HG02678 (cell line): ENCODE results near the gene NGRN.
A peak's percentile ranks its signal among the peaks of the same experiment; 100 is the strongest.

ENCODE experiments used
- ATAC-seq: cut with Tn5 transposase; IDR thresholded peaks from one replicate; pipeline ENCODE4 v1.9.1; 2021; ENCODE audit warnings: mild to moderate bottlenecking, moderate library complexity; ENCODE audit not compliant: unreplicated experiment

The NGRN gene

GRCh38 chr15:90265271-90266060 lies at the start of gene NGRN:
Gene NGRN (plus strand): TSS chr15:90265672. CDS start chr15:90265713, 41 bp downstream.
- ATAC-seq, result peak; percentile 93

- ATAC-seq, result no peak
Measured at GRCh38 chr15:90217671-90218394, 47.6 kb upstream of the NGRN start.

- ATAC-seq, result no peak
Measured at GRCh38 chr15:90219421-90220141, 45.9 kb upstream of the NGRN start.

DNA sequence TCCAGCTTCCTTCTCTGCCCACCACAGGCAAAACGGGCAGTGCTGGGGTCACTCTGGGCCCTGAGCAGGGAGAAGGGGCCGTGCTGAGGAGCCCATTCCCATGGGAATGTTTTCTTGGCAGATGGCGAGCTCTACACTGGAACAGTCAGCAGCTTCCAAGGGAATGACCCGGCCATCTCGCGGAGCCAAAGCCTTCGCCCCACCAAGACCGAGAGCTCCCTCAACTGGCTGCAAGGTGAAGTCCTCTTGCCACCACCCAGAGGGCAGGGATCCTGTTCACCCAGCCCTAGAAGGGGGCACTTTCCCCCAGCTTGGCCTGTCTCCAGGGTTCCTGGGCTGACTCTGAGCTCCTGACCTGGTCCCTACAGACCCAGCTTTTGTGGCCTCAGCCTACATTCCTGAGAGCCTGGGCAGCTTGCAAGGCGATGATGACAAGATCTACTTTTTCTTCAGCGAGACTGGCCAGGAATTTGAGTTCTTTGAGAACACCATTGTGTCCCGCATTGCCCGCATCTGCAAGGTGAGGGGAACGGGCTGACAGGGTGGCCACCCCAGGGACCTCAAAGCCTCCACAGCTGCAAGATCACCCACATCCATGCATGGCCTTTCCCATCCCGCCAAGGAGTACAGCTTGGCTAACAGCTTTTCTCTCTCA lies 44.1 kb upstream of the NGRN start:
- ATAC-seq, result no peak

GRCh38 chr15:90222547-90222946 lies 42.9 kb upstream of the NGRN start:
- no peak for ATAC-seq

GRCh38 chr15:90223441-90224165 lies 41.9 kb upstream of the NGRN start:
- no peak for ATAC-seq

- ATAC-seq, result no peak
Measured at GRCh38 chr15:90225047-90225446, 40.4 kb upstream of the NGRN start.

DNA sequence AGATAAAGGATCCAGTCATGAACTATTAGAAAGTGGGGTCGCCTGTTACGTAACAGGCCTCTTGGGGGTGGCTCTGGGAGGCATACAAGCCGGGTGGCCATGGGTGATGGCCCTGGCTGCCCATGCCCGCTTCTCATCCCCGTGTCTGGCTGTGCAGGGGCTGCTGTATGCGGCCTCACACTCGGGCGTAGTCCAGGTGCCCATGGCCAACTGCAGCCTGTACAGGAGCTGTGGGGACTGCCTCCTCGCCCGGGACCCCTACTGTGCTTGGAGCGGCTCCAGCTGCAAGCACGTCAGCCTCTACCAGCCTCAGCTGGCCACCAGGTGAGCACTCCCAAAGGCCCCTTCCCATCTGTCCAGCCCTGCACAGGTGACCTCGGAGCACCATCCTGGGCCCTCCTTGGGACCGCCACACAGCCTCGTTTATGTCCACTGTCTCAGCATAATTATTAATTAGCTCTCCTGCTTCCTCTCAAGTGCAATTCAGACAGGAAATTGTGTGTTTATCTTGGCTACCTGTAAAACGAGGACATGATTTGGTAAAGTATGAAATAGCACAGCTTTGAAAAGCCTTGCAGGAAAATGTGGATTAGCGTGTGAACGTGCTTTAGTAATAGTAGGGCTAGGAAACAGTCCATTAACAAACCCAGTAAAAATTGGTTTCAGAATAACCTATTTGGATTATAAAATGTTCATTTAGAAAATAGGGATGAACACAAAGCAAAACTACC lies 39.8 kb upstream of the NGRN start:
- no peak for ATAC-seq

DNA sequence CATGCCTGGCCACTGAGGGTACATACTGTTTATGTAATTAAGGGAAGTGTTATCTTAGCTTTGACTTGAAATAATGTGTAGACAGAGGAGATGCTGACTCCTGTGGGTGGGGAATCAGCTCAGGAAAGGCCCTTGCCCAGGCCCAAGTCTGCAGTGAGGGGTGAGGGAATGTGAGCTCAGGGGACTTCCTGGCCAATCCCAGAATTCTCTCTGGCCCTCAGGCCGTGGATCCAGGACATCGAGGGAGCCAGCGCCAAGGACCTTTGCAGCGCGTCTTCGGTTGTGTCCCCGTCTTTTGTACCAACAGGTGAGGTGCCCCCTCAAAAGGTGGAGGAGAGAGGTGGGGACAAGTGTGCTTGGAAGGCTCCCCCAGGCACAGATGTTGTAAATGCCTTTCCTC lies 38.1 kb upstream of the NGRN start:
- ATAC-seq, result no peak

- ATAC-seq, result no peak
Measured at GRCh38 chr15:90227816-90228772, 37.4 kb upstream of the NGRN start.

- ATAC-seq, result no peak
Measured at GRCh38 chr15:90228960-90229359, 36.5 kb upstream of the NGRN start.

GRCh38 chr15:90230071-90230494 lies 35.4 kb upstream of the NGRN start:
- no peak for ATAC-seq

DNA sequence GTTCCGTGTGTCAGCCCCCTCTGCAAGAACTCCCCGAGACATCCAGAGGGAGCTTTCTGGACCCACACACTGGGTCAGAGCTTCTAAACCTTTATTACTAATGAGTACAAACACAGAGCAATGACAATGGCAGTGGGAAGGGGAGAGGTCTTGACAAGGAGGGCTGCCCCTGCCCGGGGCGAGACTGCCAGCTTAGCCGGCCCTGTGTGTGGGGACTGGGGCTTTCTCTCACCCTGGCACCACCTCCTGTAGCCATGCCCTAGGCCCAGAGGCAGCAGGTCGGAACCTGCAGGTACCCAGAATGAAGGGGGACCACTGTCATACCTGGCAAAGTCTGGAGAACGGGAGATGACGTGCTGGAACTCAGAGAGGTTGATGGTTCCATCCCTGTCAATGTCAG lies 34.9 kb upstream of the NGRN start:
- ATAC-seq, result no peak

DNA sequence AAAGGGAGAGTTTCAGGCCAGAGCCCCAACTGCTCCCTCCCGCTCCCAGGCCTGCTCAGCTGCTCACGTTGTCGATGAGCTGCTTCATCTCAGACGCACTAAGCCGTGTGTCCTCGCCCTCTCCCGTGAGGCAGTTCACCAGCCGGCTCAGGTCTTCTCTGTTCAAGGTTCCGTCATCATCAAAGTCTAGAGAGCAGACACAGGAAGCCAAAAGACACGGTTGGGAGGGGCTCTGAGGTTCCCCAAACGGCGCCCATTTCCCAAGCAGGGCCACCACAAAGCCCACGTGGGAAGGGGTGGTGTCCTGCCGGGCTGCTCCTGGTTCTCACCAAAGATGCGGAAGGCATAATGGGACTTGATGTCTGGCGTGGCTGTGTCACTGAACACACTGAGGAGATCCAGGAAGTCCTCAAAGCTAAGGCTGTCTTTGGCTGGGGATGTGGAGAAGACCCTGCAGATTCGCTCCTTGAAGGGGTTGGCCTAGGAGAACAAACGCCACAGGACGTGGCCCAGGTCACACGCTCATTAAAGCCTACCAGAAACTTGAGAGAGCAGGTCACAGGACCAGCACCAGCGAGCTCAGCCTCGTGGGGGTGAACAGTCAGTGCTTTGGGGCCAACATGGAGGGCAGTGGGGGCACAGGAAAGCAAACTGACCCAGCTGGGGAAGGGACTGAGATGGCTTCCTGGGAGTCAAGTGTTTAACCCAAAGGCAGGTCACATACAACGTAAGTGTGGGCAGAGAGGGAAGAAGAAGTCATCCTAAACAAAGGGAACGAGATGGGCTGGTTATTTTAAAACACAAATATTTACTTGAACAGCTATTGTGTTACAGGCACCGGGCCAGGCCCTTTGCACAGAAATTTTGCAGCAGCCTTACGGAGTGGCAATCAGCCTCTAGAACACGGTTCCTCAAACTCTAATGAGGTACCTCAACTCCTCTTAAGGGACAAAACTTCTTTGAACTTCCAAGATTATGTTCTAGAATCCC lies 34.1 kb upstream of the NGRN start:
- ATAC-seq, result no peak

GRCh38 chr15:90232196-90232595 lies 33.3 kb upstream of the NGRN start:
- no peak for ATAC-seq

DNA sequence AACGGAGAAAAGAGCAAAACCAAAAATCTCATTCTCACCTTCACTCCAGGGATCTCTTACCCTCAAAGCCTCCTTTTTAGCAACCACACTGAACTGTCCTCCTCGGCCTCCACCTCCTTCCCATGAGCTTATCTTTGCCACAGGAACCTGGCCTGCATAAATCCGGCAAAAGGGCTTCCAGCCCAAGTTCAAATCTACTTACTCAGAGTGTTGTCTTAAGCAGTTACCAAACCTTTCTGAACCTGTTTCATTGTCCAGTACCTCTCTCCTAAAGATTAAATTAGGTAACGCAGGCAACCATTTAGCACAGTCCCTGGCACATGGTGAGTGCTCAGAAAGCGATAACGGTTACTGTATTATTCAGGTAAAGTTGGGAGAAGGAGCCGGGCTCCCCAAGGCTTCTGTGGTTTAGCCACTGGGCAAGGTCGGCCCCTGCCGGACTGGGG lies 32.5 kb upstream of the NGRN start:
- no peak for ATAC-seq

- peak; percentile 90 for ATAC-seq
Measured at GRCh38 chr15:90233387-90234095, 31.9 kb upstream of the NGRN start, which contains the start of gene CIB1. Gene CIB1 (minus strand): TSS chr15:90233941. CDS start chr15:90233885, 56 bp downstream.
